ENCODE results near the gene PYGL. TPM values are rescaled to one million over a fixed set of nuclear protein-coding genes. Genes with fewer than 3 reads are reported as not detected.

PYGL gene
- total RNA-seq = 101 and 118 TPM in 2 replicates

DNA sequence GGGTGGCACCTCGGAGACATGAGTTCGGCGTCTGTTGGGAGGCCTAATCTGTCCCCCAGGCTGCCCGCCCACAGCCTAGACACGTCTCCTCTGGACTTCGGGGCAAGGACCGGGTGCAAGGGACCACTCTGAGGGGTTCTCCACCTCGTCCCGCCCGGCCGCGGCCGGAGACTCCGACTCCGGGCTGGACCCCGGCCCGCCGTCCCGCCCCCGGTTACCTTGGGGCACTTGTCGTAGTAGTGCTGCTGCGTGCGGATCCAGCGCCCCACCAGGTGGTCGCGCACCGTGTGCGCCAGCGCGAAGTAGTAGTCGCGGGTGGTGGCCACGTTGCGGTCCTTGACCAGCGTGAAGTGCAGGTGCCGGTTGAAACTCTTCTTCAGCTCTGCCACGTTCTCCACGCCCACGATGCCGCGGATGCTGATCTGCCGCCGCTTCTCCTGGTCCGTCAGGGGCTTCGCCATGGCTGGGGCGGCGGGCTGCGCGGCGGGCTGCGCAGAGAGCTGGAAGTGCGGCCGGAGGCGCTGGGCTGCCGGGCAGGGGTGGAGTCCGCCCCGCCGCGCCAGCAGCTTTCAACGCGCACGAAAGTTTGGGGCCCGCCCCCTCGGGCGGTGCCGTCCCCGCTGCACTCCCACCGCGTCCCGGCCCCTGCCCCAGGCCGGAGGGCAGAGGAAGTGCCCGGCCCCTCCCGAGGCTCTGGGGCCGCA is at the start of gene PYGL:
PYGL (minus strand) TSS at position 541 of the 704 bp plus-strand sequence; CDS start at position 461, 80 bp downstream.

DNA sequence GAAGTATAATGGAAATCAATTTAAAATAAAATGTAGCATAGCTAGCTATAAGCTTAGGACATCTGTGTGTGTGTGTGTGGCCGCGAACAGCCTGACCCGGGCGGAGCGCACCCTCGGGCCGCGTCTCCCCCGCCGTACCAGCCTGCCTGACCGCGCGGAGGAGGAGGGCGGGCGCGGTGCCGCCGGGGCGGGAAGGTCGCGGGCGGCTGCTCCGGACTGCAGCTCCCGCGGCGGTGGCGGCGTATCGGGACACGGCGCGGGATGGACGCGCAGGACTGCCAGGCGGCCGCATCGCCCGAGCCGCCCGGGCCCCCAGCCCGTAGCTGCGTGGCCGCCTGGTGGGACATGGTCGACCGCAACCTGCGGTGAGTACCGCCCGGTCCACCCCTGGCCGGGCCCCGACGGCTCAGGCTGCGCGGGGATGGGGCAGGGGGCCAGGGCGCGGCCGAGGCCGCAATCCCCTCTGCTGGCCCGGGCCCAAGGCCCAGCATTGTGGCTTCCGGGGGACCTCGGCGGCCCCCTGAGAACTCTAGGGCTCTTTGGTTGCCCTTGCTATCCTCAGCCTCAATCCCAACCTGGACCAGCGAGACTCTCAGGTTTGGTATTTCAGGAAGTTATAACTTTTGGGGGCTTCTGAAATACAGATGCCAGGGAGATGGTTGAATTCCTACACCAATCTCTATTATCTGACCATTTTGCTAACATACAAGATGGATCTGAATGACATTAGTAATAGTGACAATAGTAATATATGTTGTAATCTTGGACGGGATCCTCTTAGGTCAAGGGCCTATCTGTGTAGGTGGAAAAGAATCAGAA is 72.2 kb downstream of the PYGL start, which contains the start of gene ABHD12B:
ABHD12B (plus strand) TSS at position 140 of the 819 bp plus-strand sequence; CDS start at position 262, 122 bp downstream.

Other genes starting within 250 kb of the PYGL start
- gene NIN, start 113.3 kb downstream of the PYGL start, total RNA-seq = 19.6 and 29.6 TPM in 2 replicates
- 0.35 TPM in 1 of 2 replicates, not detected in the other for gene ABHD12B, start 72.4 kb downstream of the PYGL start, total RNA-seq
- gene TRIM9, start 150.6 kb upstream of the PYGL start, total RNA-seq = under 0.01 and 0.58 TPM in 2 replicates